Measurements from ENCODE around the gene MYL5.
"Not testable (repeated sequence)": the region's sequence is repeated elsewhere in the genome, so short reads cannot be mapped to it uniquely, and the experiment has no call there.

The MYL5 gene, protein sequence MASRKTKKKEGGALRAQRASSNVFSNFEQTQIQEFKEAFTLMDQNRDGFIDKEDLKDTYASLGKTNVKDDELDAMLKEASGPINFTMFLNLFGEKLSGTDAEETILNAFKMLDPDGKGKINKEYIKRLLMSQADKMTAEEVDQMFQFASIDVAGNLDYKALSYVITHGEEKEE

DNA sequence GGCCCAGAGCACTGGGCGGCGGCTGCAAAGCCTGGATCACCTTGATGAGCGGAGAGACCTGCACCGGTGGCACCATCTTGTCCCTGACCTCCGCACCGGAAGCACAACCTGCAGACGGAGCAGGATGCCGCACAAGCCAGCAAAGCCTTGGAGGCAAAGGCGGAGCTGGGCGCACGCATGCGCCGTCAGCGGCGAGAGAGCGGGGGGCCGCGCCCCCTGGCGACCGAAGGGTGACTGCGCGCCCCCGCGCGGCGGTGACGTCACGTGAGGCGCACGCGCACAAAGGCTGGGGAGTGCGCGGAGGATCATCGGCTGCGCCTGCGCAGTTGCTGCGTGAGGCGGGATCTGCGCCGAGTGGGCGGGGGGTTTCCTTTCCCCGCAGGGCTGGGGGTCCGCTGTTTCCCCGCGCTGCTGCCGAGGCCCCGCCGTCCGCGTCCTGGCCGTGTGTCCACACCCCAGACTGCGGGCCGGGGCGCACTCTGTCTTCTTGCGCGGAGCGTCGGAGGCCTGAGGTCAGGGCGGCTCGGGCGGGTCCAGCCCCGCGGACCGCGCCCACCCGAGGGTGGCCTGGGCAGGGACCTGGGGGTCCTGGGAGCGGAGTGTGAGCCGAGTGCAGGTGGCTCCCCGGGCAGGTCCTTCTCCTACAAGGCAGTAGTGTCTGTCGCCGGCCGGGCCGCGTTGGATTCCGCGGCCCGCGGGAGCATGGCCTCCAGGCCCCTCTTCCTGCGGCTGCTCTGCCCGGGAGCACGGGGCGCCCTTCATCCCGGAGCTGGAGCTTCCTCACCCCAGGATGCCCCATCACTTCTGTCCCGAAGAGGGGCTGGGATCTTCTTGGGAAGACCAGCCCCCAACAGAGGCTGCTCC lies at the start of gene MYL5, which contains the start of gene ATP5ME:
TSS of gene MYL5 (plus strand) at position 371 of the 864 bp plus-strand sequence. CDS start 3,485 bp downstream, outside the sequence.
TSS of gene ATP5ME (minus strand) at position 105 of the 864 bp plus-strand sequence. CDS start at position 76, 29 bp downstream.
- FAIRE-seq, result no peak

DNA sequence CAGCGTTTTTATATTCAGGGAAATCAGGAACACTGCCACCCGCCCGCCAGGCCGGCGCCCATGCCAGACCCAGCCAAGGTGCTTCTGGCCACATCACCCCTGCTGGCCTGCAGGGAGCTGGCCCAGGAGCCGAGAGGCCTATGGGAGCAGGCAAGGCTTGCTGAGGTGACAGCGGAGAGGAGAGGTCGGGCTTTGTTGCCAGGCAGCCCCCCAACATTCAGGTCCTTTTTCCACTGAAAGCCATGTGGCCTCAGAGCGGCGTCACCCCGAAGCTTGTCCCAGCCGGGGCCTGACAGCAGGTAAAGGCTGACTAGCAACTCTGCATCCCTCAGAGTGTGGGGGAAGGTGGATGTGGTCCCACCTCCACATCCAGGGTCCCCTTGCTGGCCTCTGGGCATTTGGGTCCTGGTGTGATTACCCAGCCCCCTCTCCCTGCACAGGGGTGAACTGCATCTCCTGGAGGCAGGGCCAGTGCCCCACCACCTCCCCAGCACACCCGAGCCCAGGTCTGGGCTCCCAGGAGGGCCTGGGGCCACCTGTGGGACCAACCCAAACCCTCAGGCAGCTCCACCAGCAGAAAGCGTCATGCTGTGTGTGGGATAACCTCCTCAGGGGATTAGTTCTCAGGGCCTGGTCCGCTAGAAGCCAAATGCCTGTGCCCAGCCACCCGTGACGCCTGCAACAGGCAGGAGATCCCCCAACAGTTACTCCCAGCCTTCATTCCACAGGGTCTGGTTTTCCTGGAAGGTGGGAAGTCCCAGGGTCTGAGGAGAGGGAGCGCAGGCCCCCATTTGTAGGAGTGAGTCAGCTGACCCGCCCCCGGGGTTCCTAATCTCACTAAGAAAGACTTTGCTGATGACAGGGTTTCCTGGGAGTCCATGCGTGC lies 49.4 kb upstream of the MYL5 start, which contains the start of gene PDE6B:
TSS of gene PDE6B (plus strand) at position 869 of the 886 bp plus-strand sequence. CDS start 54 bp downstream, outside the sequence.
- no peak for FAIRE-seq

DNA sequence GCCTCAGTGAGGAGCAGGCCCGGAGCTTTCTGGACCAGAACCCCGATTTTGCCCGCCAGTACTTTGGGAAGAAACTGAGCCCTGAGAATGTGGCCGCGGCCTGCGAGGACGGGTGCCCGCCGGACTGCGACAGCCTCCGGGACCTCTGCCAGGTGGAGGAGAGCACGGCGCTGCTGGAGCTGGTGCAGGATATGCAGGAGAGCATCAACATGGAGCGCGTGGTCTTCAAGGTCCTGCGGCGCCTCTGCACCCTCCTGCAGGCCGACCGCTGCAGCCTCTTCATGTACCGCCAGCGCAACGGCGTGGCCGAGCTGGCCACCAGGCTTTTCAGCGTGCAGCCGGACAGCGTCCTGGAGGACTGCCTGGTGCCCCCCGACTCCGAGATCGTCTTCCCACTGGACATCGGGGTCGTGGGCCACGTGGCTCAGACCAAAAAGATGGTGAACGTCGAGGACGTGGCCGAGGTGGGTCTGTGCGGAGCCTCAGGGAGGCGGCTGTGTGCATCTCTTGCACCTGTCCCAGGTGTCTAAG lies 48.6 kb upstream of the MYL5 start:
- FAIRE-seq, result no peak

DNA sequence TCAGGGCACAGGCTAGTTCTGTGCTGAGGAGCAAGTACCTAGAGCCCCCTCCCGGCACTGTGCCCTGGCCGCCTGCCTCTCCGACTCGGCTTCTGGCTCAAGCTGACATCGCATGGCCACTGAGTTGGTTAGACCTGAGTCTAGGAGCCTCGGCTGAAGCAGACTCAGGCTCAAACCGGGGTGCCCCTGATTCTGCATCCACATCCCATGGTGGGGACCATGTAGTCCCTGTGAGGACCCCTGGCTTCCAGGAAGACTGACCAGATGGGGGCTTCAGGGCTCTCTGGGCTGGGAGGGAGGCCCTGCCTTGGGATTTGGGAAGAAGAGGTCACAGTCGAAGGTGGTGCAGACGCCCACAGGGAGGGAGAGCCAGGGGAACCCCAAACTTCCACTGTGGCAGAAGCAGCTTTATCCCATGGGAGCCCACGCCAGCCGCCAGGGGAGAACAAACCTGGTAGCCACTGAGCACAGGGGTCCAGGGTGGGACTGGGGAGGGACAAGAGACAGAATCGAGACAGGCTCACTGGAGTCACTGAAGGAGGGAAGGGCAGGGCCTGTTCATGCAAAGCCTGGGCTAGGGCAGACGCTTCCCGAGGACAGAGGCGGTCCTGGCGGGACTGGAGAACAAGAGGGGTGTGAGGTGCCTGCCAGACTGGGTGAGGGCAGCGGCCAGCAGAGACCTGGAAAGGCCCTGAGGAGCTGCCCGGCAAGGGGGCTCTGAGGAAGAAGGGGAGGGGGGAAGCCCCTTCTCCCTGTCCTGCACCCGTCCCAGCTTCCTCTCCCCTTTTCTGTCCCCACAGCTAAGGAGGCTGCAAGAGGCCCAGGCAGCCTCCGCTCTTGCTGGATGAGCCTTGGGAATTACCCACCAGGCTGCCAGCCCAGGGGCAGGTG lies 47.9 kb upstream of the MYL5 start:
- no peak for FAIRE-seq

DNA sequence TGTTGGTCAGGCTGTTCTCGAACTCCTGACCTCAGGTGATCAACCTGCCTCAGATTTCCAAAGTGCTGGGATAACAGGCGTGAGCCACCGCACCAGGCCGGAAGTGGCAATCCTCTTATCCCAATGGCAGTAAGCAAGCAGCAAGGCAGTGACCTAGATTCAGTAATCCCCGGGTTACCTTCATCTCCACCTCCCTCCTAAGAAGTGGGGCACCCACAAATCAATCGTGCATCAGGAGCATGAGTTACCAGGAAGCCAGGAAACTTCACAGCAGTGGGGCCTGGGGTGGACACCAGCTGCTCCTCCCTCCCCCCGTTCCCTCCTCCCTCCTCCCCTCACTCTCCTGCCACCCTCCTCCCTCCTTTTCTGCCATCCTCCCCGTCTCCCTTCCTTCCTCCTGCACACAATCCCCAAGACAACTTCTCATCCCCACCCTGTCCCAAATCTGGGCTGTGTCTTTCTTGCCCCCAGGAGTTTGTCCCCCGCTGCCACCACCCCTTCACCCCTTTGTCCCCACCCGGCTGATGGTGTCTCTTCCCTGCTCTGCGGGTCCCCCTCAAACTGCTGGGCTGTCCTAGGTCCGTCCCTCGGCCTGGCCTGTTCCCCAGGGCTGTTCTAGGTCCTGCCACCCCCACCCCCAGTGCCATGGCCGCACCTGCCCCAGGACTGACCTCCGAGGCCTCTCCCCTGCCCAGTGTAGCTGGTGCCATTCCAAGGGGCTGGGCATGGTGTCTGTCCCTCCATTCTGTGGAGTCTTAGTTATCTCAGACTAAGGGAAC lies 46.8 kb upstream of the MYL5 start:
- no peak for FAIRE-seq

DNA sequence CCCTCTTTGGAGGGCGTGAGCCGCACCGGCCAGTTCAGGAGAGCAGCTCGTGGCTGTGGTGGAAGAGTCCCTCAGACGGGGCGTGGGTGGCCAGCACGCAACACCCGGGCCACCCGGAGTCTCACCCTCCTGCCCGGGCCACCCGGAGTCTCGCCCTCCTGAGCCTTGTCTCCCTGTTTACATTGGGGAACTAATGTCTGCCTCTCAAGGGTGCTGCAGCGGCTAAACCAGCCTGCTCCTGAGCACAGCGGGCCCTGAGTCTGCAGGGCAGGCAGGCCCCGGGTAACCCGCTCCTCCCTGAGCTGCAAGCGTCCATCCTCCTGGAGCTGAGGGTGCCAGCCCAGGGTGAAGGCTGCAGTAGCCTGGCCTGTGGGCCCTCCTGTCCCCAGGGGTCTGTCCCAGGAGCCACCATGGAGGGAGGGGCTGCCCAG lies 46.0 kb upstream of the MYL5 start:
- FAIRE-seq, result no peak

DNA sequence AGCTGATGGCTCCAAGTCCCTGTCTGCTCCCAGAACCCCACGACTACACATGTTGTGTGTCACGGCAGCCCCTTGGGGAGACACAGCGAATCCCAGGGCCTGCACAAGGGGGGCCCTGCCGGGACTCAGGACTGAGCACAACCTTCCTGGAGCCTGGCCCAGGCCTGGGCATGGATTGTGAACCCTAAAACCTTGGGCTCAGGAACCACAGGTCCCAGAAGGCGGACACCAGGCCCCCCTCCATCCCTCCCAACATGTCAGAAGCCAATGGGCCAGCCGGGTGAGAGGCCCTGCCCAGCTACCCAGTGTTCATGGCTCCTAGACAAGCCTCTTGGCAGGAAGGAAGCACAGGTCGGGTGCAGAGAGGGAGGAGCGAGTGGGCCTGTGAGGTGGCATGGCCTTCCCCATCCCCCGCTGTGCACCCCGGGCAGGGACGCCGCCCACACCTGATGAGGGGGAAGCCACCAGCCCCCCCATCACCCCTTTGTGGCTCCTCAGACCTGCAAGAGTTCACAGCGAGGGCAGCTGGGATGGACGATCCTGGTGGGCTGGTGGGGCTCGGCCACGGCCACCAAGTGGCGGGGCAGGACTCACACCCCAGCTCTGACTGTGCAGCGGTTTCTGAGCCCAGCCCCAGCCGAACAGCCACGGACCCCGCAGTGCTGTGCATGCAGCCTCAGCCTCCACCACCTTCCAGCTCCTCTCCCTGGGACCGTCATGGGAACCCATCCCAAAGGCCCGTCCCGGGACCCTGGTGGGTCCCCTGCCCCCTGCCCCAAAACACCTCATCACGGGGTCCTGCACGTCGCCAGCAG lies 45.3 kb upstream of the MYL5 start:
- no peak for FAIRE-seq

DNA sequence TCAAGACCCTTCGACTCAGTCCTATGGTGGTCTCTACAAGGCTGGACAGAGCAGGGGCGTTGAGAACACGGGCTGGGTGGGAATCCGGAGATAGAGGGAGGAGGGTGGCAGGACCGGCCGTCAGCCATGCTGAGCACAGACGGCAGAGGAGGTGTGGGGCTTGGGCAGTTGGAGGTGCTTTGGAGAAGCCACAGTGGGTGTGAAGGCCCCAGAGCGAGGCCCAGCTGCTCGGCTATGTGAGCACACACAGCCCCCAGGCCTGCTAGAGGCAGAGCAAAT lies 44.8 kb upstream of the MYL5 start:
- FAIRE-seq, result no peak

DNA sequence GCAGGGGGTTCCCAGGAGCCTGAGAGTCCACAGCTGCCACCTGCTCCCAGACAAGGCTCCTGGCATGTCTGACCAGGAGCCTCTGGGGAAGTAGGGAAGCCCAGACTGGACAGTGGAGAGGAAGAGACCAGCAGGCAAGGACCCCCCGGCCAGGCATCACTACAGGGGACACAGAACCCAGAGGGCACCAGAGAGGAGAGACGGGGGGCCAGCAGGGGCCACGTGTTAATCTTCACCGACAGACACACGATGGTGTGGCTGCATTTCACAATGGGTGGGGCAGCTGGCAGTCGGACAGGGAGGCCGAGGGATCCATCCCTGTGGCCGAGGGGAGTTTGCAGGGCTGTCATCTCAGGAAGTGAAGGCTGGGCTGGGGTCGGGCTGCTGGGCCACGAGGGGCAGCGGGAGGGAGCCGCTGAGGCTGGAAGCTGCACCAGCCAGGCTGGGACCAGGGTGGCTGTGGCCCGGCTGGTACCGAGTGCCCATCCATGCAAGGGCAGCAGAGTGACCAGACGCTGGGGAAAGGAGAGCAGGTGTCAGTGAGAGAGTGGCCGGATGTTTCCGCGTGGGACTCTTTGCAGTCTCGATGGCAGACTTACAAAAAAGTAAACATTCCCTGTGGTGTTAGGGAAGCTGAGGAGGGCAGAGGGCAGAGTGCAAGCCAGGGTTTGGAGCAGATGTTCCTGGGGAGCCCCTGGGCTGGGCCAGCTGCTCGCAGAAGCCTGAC lies 44.3 kb upstream of the MYL5 start:
- FAIRE-seq, result no peak

DNA sequence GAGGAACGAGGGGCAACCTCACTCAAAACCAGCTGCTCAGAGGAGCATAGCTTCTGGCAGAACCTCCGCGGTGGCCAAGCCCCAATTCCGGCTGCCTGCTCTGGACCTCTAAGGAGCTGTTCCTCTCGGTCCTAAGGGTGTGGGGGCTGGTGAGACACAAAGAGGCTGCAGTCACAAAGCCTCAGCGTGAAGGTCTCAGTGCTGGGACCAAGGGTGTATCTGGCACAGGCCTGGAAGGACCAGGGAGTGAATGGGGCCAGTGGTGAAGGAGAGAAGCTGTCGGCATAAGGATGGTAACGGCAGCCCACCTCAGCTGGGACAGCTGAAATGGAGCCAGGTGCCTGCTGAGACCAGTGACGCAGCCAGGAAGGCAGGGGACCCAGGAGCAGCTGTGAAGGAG lies 43.7 kb upstream of the MYL5 start:
- no peak for FAIRE-seq

DNA sequence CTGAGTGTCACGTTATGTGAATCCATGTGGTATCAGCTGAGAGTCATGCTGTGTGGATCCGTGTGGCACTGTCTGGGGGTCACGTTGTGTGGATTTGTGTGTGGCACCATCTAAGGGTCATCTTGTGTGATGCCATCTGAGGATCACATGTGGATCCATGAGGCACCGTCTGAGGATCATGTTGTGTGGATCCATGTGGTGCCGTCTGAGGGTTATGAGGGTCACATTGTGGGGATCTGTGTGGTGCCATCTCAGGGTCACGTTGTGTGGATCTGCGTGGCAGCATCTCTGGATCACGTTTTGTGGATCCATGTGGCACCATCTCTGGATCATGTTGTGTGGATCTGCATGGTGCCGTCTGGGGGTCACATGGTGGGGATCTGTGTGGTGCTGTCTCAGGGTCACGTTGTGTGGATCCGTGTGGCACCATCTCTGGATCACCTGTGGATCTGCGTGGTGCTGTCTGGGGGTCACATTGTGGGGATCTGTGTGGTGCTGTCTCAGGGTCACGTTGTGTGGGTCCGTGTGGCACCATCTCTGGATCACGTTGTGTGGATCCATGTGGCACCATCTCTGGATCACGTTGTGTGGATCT lies 42.0 kb upstream of the MYL5 start:
- no peak for FAIRE-seq

DNA sequence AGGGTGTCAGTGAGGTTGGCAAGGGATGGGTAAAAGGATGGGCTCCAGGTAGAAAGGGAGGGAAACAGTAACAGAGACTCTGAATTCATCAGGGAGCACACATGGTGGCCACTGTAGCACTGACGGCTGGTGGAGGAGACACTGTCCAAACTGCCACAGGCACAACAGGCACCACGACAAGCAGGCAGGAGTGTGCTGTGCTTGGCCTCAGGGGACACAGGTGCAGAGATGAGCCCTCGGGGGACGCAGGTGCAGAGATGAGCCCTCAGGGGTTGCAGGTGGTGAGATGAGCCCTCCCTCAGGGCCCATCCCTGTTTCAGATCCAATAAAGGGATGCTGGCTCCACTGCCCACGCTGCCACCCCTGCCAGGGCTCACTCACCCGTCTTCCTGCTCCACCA lies 41.4 kb upstream of the MYL5 start:
- no peak for FAIRE-seq

DNA sequence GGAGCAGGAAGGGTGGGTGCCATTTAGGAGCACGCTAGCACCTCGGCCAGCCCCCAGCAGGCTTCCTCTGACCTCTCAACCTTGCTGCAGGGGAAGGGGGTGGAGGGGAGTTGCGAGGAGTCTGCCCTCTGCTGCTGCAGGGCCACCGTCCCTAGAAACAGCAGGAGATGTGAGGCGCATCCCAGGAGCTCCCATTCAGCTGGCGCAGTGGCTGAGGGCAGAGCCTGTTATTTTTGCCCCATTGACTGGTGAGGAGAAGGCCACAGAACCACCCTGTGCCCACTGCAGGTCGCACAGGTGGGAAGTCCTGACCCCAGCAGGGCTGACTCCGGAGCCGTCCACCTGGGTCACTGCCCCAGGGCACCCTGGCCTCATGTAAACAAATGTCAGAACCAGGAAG lies 40.9 kb upstream of the MYL5 start:
- FAIRE-seq, result no peak

DNA sequence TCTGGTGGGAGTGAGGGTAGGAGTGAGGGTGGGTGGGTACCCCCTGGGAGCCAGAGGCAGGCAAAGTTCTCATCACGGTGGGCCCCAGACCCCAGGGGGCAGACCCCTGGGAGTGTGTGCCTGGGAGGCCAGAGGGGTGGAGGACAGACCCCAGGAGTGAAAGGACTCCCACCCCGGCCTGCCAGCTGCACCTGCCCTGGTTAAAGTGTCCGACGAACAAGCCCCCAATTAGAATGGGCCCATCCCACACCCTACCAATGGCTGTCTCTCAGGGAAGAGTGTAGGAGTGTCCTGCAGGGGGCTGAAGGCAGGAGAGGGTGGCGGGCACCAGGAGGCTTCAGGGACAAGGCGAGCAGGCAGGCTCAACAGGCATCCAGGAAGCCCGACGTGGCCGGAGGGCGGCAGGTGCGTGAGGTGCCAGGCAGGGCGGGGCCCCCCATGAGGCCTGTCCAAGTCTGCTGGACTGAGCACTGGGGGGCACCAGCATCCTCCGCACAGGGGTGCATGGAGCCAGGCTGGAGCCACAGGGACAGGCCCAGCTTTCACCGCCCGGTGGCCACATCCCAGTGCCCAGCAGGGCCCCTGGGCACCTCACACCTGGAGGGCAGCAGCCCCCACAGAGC lies 40.3 kb upstream of the MYL5 start:
- no peak for FAIRE-seq

DNA sequence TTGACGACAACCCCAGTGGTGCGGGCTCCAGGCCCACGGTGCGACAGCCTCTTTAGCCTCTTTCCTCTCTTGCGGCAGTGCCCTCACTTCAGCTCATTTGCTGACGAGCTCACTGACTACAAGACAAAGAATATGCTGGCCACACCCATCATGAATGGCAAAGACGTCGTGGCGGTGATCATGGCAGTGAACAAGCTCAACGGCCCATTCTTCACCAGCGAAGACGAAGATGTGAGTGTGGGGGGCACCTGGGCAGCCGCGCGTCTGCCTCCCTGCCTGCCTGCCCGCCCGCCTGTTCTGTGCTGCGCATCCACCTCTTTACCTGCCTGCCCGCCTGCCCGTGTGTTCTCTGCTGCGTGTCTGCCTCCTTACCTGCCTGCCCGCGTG lies 39.8 kb upstream of the MYL5 start:
- no peak for FAIRE-seq

DNA sequence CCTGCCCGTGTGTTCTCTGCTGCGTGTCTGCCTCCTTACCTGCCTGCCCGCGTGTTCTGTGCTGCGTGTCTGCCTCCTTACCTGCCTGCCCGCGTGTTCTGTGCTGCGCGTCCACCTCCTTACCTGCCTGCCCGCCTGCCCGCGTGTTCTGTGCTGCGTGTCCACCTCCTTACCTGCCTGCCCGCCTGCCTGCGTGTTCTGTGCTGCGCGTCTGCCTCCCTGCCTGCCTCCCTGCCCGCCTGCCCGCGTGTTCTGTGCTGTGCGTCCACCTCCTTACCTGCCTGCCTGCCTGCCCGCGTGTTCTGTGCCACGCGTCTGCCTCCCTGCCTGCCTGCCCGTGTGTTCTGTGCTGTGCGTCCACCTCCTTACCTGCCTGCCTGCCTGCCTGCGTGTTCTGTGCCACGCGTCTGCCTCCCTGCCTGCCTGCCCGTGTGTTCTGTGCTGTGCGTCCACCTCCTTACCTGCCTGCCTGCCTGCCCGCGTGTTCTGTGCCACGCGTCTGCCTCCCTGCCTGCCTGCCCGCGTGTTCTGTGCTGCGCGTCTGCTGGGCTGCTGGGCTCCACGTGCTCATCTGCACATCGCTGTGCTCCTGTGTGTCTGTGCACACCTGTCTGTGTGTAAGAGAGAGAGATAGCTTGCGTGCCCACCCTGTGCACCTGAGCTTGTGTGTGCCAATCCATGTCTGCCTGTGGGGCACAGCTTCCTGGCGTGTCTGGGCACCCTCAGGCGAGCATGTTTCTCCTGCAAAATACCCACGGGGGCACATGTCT lies 39.1 kb upstream of the MYL5 start:
- not testable (repeated sequence) for FAIRE-seq

DNA sequence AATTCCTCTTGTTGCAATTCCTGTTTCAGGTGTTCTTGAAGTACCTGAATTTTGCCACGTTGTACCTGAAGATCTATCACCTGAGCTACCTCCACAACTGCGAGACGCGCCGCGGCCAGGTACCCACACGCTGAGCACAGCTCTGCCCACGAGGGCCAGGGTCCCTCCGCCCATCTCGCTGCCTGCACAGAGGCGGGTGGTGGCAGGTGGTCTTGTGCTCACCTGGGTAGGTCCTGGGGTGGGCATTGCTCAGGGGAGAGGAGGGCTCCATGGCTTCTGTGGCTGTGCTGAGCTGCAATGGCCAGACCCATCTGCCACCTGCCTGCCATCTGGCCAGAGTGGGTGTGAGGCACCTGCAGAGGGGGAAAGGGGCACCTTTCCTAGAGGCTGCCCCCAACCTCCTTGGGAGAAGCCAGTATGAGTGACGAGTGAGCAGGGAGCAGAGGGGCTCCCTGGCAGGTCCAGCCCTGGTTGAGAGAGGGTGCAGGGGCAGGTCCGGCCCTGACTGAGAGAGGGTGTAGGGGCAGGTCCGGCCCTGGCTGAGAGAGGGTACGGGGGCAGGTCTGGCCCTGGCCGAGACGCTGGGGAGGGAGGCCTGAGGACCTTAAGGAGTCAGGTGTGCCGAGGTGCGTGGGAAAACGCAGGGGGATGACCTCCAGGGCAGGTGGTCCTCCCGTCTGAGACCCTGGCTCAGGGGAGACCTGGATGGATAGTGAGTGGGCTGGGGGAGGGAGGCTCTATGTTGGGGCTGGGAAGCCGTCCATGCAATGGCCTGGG lies 38.3 kb upstream of the MYL5 start:
- no peak for FAIRE-seq
